HG03575 (cell line): ENCODE measurements around the gene SHISA7.
A peak's percentile ranks its signal among the peaks of the same experiment; 100 is the strongest.

Source experiments
- ATAC-seq: cut with Tn5 transposase; IDR thresholded peaks from one replicate; pipeline ENCODE4 v1.9.1; 2021; ENCODE audit not compliant: unreplicated experiment, insufficient number of reproducible peaks, low FRiP score; ENCODE audit errors: extremely low read depth

The SHISA7 gene

GRCh38 chr19:55465460-55466240, 22.6 kb upstream of the SHISA7 start:
- no peak for ATAC-seq

DNA sequence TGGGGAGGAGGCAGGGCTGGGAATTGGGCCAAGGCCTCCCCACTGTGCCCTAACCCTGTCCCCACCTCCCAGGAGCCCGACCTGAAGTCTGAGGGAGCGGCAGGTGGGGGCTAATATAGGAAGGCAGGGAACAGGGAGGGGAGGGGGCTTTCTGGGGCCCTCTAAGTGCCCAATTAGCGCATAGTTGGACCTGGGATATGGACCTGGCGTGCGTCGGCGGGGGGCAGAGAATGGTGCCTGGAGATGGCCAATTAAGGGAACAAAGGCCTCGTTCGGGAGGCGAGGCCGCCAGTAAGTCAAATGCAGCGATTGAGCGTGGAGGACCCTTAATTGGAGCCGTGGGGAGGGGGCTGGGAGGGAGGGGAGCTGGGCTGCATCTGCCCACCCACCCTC, 21.6 kb upstream of the SHISA7 start, which contains the start of gene C19orf85:
TSS of gene C19orf85 (minus strand) at position 90 of the 393 bp plus-strand sequence. CDS start 197 bp downstream, outside the sequence.
- ATAC-seq, result no peak

DNA sequence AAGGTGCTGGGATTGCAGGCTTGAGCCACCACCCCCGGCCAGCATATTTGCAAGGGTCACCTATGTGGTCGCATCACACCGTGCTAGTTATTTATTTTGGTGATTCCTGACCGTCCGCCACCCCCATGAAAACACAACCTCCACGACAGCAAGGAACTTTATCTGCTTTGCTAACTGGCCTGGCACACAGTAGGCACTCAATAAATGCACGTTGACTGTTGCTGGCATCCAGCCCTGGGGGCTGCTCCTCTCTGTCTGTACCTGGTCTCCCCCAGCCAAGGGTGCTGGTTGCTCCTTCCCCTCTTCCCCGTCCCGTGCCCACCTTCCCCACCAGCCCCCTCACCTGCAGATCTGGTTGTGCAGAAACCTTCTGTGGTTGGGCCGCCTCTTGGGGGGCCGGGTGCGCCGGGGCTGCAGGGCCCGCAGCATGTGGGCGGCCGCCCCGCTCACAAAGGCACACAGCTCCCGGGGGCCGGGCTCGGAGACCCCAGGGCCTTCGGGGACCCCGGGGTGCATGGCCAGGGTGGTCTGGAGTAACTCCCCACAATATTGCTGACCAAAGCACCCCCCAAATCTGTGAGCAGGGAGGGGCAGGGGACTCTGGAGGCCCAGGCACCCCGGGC, 21.1 kb upstream of the SHISA7 start:
- no peak for ATAC-seq

DNA sequence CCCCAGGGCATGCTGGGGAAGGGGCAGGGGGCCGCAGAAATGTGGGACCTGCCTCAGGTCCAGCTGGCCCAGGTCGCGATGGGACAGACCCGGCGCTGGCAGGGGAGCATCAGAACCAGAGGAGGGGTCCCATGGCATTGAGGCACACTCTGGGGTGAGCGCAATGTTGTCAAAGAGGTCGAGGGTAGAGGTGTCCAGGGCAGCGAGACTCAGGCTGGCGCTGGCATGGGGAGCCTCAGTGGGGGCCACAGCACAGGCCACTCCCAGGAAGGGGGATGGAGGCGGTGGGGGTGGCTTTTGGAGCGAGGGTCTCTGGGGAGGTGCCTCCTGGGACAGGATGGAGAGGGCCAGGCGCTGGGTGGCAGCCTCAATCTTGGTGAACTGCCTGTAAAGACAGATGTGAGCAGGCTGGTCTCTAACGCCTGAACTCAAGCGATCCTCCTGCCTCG, 20.5 kb upstream of the SHISA7 start:
- ATAC-seq, result no peak

DNA sequence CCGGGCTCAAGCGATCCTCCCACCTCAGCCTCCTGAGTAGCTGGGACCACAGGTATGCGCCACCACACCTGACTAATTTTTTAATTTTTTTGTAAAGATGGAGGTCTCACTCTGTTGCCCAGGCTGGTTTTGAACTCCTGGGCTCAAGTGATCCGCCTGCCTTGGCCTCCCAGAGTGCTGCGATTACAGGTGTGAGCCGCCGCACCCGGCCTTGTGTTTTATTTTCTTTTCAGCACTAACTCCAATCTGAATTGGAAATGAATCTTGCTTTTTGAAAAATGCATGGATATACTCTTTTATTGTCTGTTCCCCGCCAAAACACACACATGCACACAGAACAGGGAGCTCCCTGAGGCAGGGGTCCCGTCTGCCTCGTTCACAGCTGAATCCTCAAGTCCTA, 19.6 kb upstream of the SHISA7 start:
- ATAC-seq, result no peak

DNA sequence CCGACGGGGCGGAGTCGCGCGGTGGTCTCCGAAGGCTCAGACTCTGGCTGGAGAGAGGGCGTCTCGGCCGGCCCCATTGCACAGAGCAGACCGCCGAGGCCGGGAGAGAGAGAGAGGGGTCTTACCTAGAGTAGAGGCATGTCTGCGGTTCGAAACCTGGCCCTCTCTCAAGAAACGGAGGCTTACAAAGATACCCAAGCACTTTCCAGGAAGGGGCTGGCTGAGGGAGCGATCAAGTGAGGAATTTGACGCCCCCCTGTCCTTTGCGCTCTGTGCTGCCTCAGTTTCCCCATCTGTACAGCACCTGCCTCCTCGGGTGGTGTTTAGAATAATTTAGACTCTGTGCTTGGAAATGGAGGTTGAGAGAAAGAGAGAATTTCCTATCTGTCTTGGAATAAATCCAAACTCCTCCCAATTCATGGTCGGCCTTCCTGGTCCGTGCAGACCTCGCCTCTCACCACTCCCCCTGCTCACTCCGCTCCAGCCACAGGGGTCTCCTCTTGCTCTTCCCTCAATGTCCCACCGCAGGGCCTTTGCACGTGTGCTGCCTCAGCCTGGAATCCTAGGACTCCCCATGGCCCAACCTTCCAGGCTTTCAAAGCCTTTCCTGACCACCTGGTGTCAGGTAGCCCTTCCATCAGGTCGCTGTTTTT, 19.0 kb upstream of the SHISA7 start:
- ATAC-seq, result no peak

DNA sequence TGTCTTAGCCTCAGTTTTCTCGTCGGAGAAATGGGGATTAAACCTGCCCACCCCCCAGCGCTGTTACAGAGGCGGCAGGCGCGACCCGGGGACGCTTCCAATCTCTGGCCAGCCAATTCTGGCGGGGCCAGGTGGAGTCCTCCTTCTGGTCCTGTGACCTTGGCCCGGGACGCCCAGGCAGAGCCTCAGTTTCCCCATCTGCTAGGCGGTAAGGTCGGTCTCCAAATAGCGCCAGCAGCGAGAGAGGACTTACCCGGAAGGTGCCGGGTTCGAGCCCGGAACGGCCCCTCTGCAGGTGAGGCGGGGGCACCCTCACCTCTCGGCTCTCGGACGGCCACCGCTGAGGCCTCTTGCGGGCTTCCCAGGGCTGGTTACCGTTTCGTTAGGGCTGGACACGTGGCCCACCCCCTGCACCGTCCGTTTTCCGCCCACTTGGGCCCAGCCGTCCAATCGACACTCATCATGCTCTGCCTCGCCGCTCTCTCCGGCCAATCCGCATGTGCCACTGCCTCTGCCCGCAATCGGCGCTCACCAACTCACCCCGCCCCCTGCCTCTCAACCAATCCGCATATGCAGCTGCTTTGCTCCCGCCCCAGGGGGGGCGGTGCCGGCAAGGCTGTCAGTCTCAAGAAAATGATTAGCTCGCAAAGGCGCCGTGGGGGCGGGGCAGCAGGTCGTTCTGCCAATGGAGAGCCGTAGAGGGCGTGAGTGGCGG, 18.3 kb upstream of the SHISA7 start, which contains the start of gene ISOC2:
TSS of gene ISOC2 (minus strand) at position 384 of the 715 bp plus-strand sequence. CDS start 5,156 bp downstream, outside the sequence.
- peak; percentile 81 for ATAC-seq

DNA sequence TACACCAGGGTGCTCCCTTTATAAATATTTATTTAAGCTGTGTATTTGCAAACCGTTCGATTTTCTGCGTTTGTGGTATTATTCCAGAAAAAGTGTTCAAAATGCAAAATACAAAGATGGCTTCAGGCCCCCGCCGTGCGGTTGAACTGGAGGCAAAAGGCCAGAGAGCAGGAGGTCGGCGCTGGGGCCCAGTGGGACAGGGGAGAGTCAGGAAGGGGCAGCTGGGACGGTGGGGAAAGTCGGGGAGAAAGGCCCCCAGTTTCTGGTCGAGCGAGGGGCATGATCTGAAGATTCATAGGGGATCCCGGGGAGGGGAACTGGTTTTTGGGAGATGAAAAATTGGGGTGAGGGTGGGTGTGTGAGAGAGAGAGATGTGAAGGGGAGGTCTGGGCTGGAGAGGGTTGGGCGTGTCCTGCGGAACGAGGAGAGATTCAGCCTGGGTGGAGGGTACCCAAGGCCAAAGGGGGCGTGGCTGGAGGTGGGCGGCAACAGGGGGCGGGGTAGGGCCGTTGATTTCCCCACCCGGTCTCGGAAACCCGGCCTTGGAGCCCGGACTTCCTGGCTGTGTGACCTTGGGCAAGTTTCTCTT, 17.7 kb upstream of the SHISA7 start:
- no peak for ATAC-seq

DNA sequence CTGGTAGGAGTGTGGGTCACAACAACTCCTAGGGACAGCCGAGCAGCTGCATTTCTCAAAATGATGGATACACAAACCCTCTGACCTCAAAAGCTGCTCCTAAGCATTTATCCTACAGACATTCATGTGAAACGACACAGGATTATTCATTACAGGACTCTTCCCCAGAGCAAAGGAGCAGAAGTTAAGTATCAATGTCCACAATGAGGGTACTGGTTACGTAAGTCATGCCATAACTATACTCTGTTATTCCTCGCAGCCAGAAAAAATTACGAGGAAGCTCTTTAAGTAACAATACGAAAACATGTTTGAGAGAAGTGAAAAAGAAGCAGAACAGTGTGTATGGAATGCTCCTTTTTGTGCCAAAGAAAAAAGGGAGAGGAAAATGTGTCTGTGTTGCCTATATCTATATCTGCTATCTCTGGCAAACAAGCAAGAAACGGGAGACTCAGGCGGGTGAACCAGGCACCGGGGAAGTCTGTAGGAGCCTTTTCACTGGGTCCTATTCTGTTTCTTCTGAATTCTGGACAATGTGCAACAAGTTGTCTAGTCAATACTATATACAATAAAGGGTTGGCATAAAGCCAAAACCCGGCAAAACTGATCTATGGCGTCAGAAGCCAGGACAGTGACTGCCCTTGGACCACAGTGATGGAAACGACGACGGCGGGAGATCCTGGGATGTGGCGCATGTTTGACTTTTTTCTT, 17.0 kb upstream of the SHISA7 start:
- no peak for ATAC-seq

DNA sequence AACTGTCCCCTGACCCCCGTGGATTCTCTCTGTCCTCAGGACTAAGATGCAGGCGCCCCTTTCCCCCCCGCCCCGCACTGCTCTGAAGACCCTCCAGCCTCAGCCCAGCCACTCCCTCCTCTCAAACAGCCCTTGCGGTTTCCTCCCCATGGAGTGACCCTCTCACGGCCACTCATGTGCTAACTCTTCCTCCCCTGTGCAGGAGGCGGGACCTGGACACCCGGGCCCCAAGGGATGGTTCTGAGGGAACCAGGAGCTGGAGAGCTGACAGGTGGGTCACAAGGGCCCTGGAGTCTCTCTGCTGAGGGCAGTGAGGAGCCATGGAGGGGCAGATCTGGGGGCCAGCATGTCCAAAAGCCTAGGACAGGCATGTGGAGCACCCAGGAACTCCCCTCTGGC, 16.4 kb upstream of the SHISA7 start:
- ATAC-seq, result no peak

- no peak for ATAC-seq
Observed at GRCh38 chr19:55457683-55458457, 14.8 kb upstream of the SHISA7 start.

- ATAC-seq, result no peak
Observed at GRCh38 chr19:55456347-55456746, 13.2 kb upstream of the SHISA7 start.

- no peak for ATAC-seq
Observed at GRCh38 chr19:55455576-55456235, 12.6 kb upstream of the SHISA7 start.

GRCh38 chr19:55454787-55455243, 11.7 kb upstream of the SHISA7 start:
- no peak for ATAC-seq

DNA sequence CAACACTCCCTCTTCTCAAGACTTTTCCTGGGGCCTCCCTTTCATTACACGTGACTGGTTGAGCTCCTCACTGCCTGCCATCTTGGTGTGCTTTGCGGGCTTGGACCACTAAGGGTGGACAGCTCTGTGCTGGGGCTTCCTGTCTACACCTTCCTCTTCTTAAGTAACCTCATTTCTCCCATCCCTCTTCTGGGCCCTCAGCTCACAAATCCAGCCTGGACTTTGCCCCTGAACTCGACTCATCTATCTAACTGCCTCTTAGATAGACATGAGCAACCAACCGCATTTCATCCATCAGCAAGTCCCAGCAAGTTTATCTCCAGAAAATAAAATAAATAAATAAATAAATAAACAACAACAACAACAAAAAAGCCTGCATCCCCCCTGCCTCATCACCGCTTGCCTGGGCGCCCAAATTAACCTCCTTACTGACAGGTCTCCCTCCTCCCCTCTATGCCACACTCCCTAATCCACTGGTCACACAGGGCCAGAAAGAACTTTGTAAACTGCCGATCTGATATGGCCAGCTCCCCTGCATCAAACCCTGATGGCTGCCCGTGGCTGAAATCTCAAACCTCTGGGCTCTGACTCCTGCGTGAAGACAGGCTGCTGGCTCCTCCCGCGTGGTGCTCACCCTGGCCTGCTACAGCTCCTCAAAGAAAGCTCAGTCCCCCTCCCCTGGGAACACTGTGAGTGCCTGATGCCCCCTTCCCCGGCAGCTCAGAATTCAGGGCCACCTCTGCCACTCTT, 10.6 kb upstream of the SHISA7 start:
- ATAC-seq, result no peak

DNA sequence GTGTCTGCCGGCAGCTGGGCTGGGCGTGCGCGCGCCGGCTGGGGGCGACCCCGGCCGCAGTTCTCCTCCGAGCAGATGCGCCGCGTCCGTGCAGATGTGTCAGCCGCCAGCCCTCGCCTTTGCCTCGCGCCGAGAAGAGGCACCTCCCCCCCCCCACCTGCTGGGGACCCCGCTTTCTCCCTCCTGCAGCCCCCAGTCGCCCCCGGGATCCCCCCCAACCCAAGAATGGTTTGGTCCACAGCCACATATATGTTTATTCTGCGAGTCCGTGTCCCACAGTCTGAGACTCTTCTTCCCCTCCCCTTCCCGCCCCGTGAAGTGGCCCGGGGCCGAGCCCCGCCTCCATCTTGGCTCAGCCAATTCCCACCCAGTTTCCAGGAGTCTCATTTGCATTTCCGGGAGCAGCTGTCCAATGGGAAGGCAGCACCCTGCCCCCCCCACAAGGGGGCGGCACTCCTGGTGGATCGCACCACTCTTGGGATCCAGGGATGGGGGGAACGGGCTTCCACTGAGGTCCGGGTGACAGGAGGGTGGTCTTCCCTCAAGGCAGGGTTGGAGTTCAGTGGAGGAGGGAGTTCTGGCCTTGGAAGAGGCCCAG, 9.7 kb upstream of the SHISA7 start:
- ATAC-seq, result no peak
